HEK293 (cell line): ENCODE data around the gene RPS6KB2.

Experiments used
- BCL11A ChIP-seq: fragments of 450-650 bp; formaldehyde crosslinking; IDR thresholded peaks from 2 replicates; pipeline ENCODE4 v1.5.1; 2016; ENCODE audit warnings: low read depth, missing biosample characterization, missing genetic modification characterization
- ZBTB17 ChIP-seq: fragments of 450-650 bp; formaldehyde crosslinking; IDR thresholded peaks from 2 replicates; pipeline ENCODE4 v1.5.1; 2016; ENCODE audit warnings: missing biosample characterization, missing genetic modification characterization
- ZNF138 ChIP-seq: fragments of 450-650 bp; formaldehyde crosslinking; IDR thresholded peaks from 2 replicates; pipeline ENCODE4 v1.5.1; 2016; ENCODE audit warnings: missing biosample characterization, missing genetic modification characterization, borderline replicate concordance
- ZNF24 ChIP-seq: fragments of 450-650 bp; formaldehyde crosslinking; IDR thresholded peaks from 2 replicates; pipeline ENCODE4 v1.5.1; 2016; ENCODE audit warnings: missing biosample characterization, missing genetic modification characterization
- ZNF292 ChIP-seq: fragments of 450-650 bp; formaldehyde crosslinking; IDR thresholded peaks from 2 replicates; pipeline ENCODE4 v1.5.1; 2016; ENCODE audit warnings: low read depth, missing biosample characterization, missing genetic modification characterization, borderline replicate concordance
- ZNF391 ChIP-seq: fragments of 450-650 bp; formaldehyde crosslinking; IDR thresholded peaks from 2 replicates; pipeline ENCODE4 v1.5.1; 2016; ENCODE audit warnings: low read depth, missing biosample characterization, missing genetic modification characterization, borderline replicate concordance
- ZNF549 ChIP-seq: fragments of 450-650 bp; IDR thresholded peaks from 2 replicates; pipeline ENCODE4 v1.5.1; 2018; ENCODE audit warnings: missing biosample characterization, missing genetic modification characterization, mild to moderate bottlenecking, inconsistent platforms, moderate library complexity
- TF ChIP-seq, protein P1 (sequence below): fragments of 450-650 bp; formaldehyde crosslinking; IDR thresholded peaks from 2 replicates; pipeline ENCODE4 v1.5.1; 2016; ENCODE audit warnings: missing biosample characterization, missing genetic modification characterization
- TF ChIP-seq, protein P2 (sequence below): fragments of 450-650 bp; formaldehyde crosslinking; IDR thresholded peaks from 2 replicates; pipeline ENCODE4 v1.5.1; 2016; ENCODE audit warnings: missing biosample characterization, missing genetic modification characterization
- TF ChIP-seq, protein P3 (sequence below): fragments of 450-650 bp; formaldehyde crosslinking; IDR thresholded peaks from 2 replicates; pipeline ENCODE4 v1.5.1; 2016; ENCODE audit warnings: missing biosample characterization, missing genetic modification characterization
- TF ChIP-seq, protein P4 (sequence below): fragments of 450-650 bp; formaldehyde crosslinking; IDR thresholded peaks from 2 replicates; pipeline ENCODE4 v1.5.1; 2016; ENCODE audit warnings: missing biosample characterization, missing genetic modification characterization

DNA sequence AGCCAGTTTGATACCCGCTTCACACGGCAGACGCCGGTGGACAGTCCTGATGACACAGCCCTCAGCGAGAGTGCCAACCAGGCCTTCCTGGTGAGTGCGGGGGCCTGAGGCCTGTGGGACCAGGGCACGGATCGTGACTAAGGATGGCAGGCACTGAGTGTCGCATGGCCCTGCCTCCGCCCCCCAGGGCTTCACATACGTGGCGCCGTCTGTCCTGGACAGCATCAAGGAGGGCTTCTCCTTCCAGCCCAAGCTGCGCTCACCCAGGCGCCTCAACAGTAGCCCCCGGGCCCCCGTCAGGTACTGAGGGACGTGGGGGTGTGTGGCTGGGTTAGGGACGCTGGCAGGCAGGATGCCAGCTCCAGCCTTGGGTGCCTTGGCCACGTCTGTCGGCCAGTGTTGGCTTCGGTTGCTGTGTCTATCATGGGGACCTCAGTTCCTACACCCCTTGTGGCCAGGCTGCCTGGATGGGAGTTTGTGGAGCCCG lies 6.1 kb downstream of the RPS6KB2 start:
- TF ChIP-seq ZNF138 (tag by site-specific recombination) (no peak), ZNF549 (tag by site-specific recombination) (no peak), ZNF292 (tag by site-specific recombination) (no peak), BCL11A (tag by site-specific recombination) (no peak), ZNF391 (no peak), ZNF24 (tag by site-specific recombination) (no peak), ZBTB17 (tag by site-specific recombination) (no peak)
- TF ChIP-seq, protein P1, sequence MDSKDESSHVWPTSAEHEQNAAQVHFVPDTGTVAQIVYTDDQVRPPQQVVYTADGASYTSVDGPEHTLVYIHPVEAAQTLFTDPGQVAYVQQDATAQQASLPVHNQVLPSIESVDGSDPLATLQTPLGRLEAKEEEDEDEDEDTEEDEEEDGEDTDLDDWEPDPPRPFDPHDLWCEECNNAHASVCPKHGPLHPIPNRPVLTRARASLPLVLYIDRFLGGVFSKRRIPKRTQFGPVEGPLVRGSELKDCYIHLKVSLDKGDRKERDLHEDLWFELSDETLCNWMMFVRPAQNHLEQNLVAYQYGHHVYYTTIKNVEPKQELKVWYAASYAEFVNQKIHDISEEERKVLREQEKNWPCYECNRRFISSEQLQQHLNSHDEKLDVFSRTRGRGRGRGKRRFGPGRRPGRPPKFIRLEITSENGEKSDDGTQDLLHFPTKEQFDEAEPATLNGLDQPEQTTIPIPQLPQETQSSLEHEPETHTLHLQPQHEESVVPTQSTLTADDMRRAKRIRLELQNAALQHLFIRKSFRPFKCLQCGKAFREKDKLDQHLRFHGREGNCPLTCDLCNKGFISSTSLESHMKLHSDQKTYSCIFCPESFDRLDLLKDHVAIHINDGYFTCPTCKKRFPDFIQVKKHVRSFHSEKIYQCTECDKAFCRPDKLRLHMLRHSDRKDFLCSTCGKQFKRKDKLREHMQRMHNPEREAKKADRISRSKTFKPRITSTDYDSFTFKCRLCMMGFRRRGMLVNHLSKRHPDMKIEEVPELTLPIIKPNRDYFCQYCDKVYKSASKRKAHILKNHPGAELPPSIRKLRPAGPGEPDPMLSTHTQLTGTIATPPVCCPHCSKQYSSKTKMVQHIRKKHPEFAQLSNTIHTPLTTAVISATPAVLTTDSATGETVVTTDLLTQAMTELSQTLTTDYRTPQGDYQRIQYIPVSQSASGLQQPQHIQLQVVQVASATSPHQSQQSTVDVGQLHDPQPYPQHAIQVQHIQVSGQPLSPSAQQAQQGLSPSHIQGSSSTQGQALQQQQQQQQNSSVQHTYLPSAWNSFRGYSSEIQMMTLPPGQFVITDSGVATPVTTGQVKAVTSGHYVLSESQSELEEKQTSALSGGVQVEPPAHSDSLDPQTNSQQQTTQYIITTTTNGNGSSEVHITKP (tag by site-specific recombination): no peak
- TF ChIP-seq, protein P2, sequence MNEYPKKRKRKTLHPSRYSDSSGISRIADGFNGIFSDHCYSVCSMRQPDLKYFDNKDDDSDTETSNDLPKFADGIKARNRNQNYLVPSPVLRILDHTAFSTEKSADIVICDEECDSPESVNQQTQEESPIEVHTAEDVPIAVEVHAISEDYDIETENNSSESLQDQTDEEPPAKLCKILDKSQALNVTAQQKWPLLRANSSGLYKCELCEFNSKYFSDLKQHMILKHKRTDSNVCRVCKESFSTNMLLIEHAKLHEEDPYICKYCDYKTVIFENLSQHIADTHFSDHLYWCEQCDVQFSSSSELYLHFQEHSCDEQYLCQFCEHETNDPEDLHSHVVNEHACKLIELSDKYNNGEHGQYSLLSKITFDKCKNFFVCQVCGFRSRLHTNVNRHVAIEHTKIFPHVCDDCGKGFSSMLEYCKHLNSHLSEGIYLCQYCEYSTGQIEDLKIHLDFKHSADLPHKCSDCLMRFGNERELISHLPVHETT (tag by site-specific recombination): no peak
- TF ChIP-seq, protein P3, sequence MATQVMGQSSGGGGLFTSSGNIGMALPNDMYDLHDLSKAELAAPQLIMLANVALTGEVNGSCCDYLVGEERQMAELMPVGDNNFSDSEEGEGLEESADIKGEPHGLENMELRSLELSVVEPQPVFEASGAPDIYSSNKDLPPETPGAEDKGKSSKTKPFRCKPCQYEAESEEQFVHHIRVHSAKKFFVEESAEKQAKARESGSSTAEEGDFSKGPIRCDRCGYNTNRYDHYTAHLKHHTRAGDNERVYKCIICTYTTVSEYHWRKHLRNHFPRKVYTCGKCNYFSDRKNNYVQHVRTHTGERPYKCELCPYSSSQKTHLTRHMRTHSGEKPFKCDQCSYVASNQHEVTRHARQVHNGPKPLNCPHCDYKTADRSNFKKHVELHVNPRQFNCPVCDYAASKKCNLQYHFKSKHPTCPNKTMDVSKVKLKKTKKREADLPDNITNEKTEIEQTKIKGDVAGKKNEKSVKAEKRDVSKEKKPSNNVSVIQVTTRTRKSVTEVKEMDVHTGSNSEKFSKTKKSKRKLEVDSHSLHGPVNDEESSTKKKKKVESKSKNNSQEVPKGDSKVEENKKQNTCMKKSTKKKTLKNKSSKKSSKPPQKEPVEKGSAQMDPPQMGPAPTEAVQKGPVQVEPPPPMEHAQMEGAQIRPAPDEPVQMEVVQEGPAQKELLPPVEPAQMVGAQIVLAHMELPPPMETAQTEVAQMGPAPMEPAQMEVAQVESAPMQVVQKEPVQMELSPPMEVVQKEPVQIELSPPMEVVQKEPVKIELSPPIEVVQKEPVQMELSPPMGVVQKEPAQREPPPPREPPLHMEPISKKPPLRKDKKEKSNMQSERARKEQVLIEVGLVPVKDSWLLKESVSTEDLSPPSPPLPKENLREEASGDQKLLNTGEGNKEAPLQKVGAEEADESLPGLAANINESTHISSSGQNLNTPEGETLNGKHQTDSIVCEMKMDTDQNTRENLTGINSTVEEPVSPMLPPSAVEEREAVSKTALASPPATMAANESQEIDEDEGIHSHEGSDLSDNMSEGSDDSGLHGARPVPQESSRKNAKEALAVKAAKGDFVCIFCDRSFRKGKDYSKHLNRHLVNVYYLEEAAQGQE (tag by site-specific recombination): no peak
- TF ChIP-seq, protein P4, sequence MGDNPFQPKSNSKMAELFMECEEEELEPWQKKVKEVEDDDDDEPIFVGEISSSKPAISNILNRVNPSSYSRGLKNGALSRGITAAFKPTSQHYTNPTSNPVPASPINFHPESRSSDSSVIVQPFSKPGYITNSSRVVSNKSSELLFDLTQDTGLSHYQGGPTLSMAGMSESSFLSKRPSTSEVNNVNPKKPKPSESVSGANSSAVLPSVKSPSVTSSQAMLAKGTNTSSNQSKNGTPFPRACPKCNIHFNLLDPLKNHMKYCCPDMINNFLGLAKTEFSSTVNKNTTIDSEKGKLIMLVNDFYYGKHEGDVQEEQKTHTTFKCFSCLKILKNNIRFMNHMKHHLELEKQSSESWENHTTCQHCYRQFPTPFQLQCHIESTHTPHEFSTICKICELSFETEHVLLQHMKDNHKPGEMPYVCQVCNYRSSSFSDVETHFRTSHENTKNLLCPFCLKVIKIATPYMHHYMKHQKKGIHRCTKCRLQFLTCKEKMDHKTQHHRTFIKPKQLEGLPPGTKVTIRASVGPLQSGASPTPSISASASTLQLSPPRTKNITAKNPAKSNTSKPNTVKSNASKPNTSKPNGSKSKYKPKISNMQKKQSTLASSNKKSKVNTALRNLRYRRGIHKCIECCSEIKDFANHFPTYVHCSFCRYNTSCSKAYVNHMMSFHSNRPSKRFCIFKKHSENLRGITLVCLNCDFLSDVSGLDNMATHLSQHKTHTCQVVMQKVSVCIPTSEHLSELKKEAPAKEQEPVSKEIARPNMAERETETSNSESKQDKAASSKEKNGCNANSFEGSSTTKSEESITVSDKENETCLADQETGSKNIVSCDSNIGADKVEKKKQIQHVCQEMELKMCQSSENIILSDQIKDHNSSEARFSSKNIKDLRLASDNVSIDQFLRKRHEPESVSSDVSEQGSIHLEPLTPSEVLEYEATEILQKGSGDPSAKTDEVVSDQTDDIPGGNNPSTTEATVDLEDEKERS: no peak
